ENCODE measurements around the gene MYH1. TPM values are rescaled to one million over a fixed set of nuclear protein-coding genes. Genes with fewer than 3 reads are reported as not detected.

MYH1 gene
- total and polyA plus RNA-seq, 2 of the 8 experiments (the other 6 are each of a cell fraction or from before 2014, with no cell fraction given) = not detected

GRCh38 chr17:10518271-10519037 lies at the start of gene MYH1 (continued):
- TF ChIP-seq CHD7 (IDR thresholded peaks at IDR 0.05; ENCODE audit: insufficient replicate concordance, low read length) (no peak), CHD2 (IDR thresholded peaks at IDR 0.05; ENCODE audit: low read length) (no peak)

All from H1 (cell line).